ENCODE measurements around the gene VPS9D1.

DNA sequence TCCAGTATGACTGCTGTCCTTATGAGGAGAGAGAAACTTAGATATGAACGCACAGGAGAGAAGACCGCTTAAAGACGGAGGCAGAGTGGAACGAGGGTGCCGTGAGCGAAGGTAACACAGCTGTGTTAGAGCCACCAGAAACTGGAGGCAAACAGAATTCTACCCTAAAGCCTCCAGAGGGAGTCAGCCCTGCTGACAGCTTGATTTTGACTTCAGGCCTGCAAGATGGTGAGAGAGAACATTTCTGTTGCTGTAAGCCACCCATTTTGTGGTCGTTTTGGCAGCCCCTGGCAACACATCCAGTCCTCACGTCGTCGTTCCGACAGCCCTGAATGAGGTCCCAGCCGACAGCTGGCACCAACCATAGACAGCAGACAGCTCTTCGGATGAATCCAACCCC, 16.4 kb downstream of the VPS9D1 start:
- TF ChIP-seq EP300 (IDR thresholded peaks at IDR 0.05) = no peak
- TF ChIP-seq, protein P1, sequence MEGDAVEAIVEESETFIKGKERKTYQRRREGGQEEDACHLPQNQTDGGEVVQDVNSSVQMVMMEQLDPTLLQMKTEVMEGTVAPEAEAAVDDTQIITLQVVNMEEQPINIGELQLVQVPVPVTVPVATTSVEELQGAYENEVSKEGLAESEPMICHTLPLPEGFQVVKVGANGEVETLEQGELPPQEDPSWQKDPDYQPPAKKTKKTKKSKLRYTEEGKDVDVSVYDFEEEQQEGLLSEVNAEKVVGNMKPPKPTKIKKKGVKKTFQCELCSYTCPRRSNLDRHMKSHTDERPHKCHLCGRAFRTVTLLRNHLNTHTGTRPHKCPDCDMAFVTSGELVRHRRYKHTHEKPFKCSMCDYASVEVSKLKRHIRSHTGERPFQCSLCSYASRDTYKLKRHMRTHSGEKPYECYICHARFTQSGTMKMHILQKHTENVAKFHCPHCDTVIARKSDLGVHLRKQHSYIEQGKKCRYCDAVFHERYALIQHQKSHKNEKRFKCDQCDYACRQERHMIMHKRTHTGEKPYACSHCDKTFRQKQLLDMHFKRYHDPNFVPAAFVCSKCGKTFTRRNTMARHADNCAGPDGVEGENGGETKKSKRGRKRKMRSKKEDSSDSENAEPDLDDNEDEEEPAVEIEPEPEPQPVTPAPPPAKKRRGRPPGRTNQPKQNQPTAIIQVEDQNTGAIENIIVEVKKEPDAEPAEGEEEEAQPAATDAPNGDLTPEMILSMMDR (IDR thresholded peaks at IDR 0.05) = no peak

All from tibial nerve (tissue), 4 donors.